GM18873 (cell line): ENCODE data around the gene FAM187B.
"Not testable (repeated sequence)": the region's sequence is repeated elsewhere in the genome, so short reads cannot be mapped to it uniquely, and the experiment has no call there.

ENCODE experiments used
- ATAC-seq: cut with Tn5 transposase; IDR thresholded peaks from one replicate; pipeline ENCODE4 v1.9.1; 2021; ENCODE audit warnings: mild to moderate bottlenecking, moderate library complexity, moderate number of reproducible peaks; ENCODE audit not compliant: unreplicated experiment, low FRiP score

Gene FAM187B

GRCh38 chr19:35216016-35216832 lies 12.3 kb downstream of the FAM187B start:
- ATAC-seq, result no peak

- no peak for ATAC-seq
These were observed 13.6 kb downstream of the FAM187B start for GRCh38 chr19:35214766-35215422.

GRCh38 chr19:35213663-35214632 lies 14.6 kb downstream of the FAM187B start:
- no peak for ATAC-seq

GRCh38 chr19:35212241-35212640 lies 16.3 kb downstream of the FAM187B start:
- no peak for ATAC-seq

- ATAC-seq, result no peak
These were observed 16.9 kb downstream of the FAM187B start for GRCh38 chr19:35211545-35212230.

GRCh38 chr19:35209646-35210045 lies 18.9 kb downstream of the FAM187B start:
- ATAC-seq, result no peak

GRCh38 chr19:35208121-35208520 lies 20.4 kb downstream of the FAM187B start:
- ATAC-seq, result no peak

GRCh38 chr19:35207391-35207871 lies 21.1 kb downstream of the FAM187B start:
- ATAC-seq, result no peak

GRCh38 chr19:35206855-35207254 lies 21.7 kb downstream of the FAM187B start:
- ATAC-seq, result no peak

GRCh38 chr19:35206379-35206778 lies 22.2 kb downstream of the FAM187B start:
- no peak for ATAC-seq

GRCh38 chr19:35205733-35206323 lies 22.7 kb downstream of the FAM187B start:
- ATAC-seq, result no peak

GRCh38 chr19:35204799-35205732 lies 23.5 kb downstream of the FAM187B start:
- no peak for ATAC-seq

GRCh38 chr19:35202722-35203688 lies 25.5 kb downstream of the FAM187B start:
- ATAC-seq, result no peak

- ATAC-seq, result no peak
These were observed 29.1 kb downstream of the FAM187B start for GRCh38 chr19:35199481-35199880.

GRCh38 chr19:35196861-35197260 lies 31.7 kb downstream of the FAM187B start:
- not testable (repeated sequence) for ATAC-seq

GRCh38 chr19:35195830-35196229 lies 32.7 kb downstream of the FAM187B start:
- no peak for ATAC-seq
